SK-N-MC (cell line): ENCODE measurements around the gene DNA2.

Experiments
- EZH2 ChIP-seq: fragments of 200-600 bp; sonication (generic); IDR thresholded peaks from one replicate; pipeline ENCODE4 v1.6.1; 2017; ENCODE audit warnings: antibody characterized with exemption
- FOXP2 ChIP-seq: optimal IDR thresholded peaks from 2 replicates; pipeline ENCODE3; 2011; ENCODE audit warnings: mild to moderate bottlenecking, moderate library complexity; ENCODE audit not compliant: insufficient read depth; ENCODE audit errors: extremely low read length, control extremely low read depth
- POLR2AphosphoS5 ChIP-seq: IDR thresholded peaks from 2 replicates; pipeline ENCODE4 v1.6.1; 2012; ENCODE audit warnings: mild to moderate bottlenecking, low read depth, low read length, borderline replicate concordance

DNA sequence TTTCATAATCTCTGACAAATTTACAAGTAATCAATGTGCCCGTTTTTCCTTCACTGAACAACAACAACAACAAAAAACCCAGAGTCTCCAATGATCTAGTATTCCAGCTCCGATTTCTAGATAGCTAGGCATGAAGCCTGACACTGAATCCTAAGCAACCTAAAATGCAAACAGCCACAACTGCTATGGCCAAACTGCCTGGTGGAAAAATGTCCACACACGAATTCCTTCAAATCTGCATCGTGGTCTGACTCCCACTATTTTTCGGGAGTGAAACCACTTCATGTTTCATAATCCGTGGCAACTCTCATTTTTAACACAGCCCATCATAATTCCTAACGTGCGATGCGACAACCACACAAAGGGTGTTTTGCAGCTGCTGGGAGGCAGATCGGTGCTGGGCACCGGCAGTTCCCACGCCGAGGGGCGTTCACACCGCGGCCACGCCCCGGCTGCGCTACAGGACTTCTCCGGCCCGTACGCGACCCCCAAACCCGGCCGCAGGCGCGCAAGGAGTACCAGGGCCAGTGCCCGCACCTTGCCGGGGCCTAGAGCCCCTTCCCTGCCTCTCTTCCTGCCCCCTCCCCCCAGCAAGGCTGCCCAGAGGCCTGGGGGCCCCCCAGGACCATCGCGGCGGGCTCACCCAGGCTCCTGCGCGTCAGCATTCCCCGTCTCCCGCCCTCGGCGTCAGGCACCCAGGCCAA lies 65.5 kb downstream of the DNA2 start:
- TF ChIP-seq EZH2 (no peak), POLR2AphosphoS5 (no peak), FOXP2 (no peak)
